Stimulated activated effector memory CD8-positive, alpha-beta T cell treated with anti-CD3 and anti-CD28 coated beads, Interleukin-12 subunit alpha, Interleukin-12 subunit beta, amount 100 ng/mL, for 72 hours (primary cell): ENCODE data around the gene CALHM1.
"Not testable (repeated sequence)": the region's sequence is repeated elsewhere in the genome, so short reads cannot be mapped to it uniquely, and the experiment has no call there.

ENCODE experiments used
- ATAC-seq: fragments of 150-1000 bp; cut with Tn5 transposase; 2 replicates; pipeline ENCODE4 v1.10.0; 2021
- DNase-seq, 2 donors: peaks; one replicate each; pipeline ENCODE4 v3.0.0; 2021 to 2022; ENCODE audit warnings: low spot score in 2 of 2
- H3K27ac Mint-ChIP-seq: one replicate; pipeline ENCODE4 v1.8.0; 2022; ENCODE audit warnings: mild to moderate bottlenecking, mixed read lengths
- H3K36me3 Mint-ChIP-seq: one replicate; pipeline ENCODE4 v1.8.0; 2022; ENCODE audit warnings: mild to moderate bottlenecking, mixed read lengths
- H3K4me1 Mint-ChIP-seq: one replicate; pipeline ENCODE4 v1.8.0; 2022; ENCODE audit warnings: mixed read lengths
- H3K4me3 Mint-ChIP-seq: one replicate; pipeline ENCODE4 v1.8.0; 2022; ENCODE audit warnings: mild to moderate bottlenecking, mixed read lengths
- H3K9me3 Mint-ChIP-seq: one replicate; pipeline ENCODE4 v1.8.0; 2022; ENCODE audit warnings: mixed read lengths

Gene CALHM1

DNA sequence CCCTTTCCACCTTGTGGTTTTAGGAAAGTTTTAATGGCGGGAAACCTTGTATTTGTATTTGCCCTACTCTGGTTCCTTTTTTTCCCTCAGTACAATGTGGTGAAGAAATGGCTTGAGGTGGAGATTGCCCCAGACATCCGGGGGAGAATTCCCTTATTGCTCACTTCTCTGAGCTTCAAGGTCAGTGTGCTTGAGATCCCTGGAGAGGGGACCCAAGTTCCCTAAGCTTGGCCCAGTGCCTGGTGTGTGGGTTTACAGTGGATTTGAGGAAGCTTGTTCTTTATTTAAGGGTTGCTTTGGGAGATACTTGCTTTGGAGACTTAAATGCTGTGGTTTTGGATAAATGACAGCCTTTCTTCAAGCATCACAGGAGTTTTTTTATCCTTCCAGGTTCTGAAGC, 24.8 kb downstream of the CALHM1 start:
- peaks cover 100% of the 10 kb centered on the region for H3K36me3 Mint-ChIP-seq
- H3K27ac Mint-ChIP-seq: no peak overlapping the region
- H3K9me3 Mint-ChIP-seq: no peaks in the 10 kb centered on the region
- peaks cover 10% of the 10 kb centered on the region for H3K4me1 Mint-ChIP-seq
- DNase-seq: no peak
- ATAC-seq: no peak
- no peak overlapping the region for H3K4me3 Mint-ChIP-seq

DNA sequence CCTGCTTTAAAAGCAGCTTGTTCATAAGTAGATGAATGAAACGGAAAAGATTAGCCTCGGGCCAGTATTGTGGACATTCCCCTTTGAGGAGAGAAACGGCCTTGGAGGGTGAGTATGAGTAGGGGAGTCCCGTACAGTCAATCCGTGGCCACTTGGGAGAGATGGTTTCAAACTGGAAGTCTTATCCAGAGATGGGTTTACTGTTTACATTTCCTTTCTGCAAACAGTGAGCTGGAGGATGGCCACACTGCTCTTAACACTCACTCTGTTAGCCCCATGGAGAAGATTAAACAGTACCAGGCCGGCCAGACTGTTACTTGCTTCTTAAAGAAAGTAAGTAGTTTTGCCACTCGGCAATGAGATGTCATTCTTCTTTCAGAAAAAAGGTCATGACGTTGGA, 26.8 kb downstream of the CALHM1 start:
- no peak for ATAC-seq
- H3K36me3 Mint-ChIP-seq: peaks cover 100% of the 10 kb centered on the region

DNA sequence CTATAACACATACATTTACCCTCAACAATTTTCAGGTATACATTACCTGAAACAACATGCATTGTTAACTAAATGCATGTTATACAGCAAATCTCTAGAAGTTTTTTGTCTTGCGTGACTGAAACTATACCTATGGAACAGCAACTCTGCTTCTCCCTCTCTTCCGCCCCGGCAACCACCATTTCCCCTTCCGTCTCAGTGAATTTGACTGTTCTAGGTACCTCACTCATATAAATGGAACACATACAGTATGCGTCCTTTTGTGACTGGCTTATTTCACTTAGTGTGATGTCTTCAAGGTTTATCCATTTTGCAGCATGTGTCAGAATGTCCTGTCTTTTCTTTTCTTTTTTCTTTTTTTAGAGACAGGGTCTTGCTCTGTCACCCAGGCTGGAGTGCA, 29.1 kb downstream of the CALHM1 start:
- DNase-seq (no peak), ATAC-seq (peak; percentile 61)
- Mint-ChIP-seq H3K36me3 (peaks cover 100% of the 10 kb centered on the region), H3K4me1 (peaks cover 16% of the 10 kb centered on the region), H3K9me3 (no peaks in the 10 kb centered on the region), H3K4me3 (no peak overlapping the region), H3K27ac (peak overlapping the region; percentile 81)

More for the DNA sequence above, 26.8 kb downstream of the CALHM1 start:
- DNase-seq: no peak
- H3K9me3 Mint-ChIP-seq: no peaks in the 10 kb centered on the region
- peaks cover 16% of the 10 kb centered on the region for H3K4me1 Mint-ChIP-seq
- H3K27ac Mint-ChIP-seq: no peak overlapping the region
- H3K4me3 Mint-ChIP-seq: no peak overlapping the region

DNA sequence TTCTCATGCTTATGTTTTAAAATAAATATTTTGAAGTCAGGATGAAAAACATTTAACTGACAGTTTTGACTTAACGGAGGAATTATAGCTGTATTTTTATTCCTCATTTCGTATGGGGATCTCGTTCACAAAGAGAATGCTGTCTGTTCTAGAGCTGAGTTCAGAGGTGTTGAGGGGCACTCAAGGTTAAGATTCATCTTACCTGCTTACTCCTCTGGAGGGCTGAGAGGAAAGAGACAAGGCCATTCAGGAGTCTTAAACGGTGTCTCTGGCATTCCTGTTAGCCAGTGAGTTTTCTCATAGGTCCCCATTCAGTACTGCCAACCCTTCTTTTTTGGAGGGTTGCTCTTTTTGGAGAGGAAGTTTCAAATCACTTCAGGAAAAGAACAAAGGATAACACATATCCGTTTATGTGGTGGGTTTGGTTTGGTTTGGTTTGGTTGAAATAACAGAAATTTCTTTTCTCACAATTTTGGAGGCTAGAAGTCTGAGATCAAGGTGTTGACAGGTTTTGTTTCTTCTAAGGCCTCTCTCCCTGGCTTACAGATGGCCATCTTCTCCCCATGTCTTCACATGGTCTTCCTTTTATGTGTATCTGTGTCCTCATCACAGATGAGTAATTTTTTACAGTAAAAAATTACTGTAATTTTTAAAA, 29.6 kb downstream of the CALHM1 start:
- Mint-ChIP-seq H3K9me3 (no peaks in the 10 kb centered on the region), H3K36me3 (peaks cover 100% of the 10 kb centered on the region), H3K4me1 (peaks cover 16% of the 10 kb centered on the region), H3K4me3 (no peak overlapping the region), H3K27ac (peak overlapping the region; percentile 81)
- no peak for ATAC-seq
- DNase-seq: no peak

DNA sequence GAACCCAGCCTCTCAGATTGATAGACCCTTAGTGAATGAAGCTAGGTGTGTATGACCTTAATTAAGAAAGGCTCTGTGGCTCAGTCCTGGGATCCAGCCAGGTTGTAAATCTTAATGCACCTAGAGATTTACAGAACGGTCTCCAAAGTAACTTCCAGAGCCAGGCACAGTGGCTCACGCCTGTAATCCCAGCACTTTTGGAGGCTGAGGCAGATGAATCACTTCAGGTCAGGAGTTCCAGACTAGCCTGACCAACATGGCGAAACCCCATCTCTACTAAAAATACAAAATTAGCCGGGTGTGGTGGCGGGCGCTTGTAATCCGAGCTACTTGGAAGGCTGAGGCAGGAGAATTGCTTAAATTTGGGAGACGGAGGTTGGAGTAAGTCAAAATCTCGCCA, 30.8 kb downstream of the CALHM1 start:
- ATAC-seq (no peak), DNase-seq (no peak)
- Mint-ChIP-seq H3K9me3 (no peaks in the 10 kb centered on the region), H3K27ac (peak overlapping the region; percentile 81), H3K4me1 (peaks cover 16% of the 10 kb centered on the region), H3K4me3 (no peak overlapping the region), H3K36me3 (peaks cover 100% of the 10 kb centered on the region)

DNA sequence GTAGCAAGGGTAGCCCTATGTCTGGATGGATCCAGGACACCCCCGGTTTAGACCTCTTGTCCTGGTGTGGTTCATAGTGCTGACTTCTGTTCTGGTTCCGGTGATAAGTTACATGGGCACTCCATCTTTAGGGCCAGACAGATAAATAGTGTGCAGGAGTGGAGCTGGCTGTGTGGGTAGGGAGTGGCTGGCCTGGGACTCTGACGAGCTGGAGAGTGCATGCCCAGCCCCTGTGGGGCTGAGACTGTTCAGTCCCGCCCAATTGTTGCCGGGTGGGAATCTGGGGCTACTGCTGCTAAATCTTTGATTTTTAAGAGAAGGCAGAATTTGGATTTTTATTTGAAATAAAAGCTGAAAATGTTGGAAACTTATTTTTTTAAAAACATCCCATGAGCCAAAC, 35.0 kb downstream of the CALHM1 start:
- Mint-ChIP-seq H3K9me3 (no peaks in the 10 kb centered on the region), H3K36me3 (peaks cover 100% of the 10 kb centered on the region), H3K4me1 (peaks cover 5% of the 10 kb centered on the region), H3K27ac (peak overlapping the region; percentile 35), H3K4me3 (no peak overlapping the region)
- no peak for DNase-seq
- no peak for ATAC-seq

DNA sequence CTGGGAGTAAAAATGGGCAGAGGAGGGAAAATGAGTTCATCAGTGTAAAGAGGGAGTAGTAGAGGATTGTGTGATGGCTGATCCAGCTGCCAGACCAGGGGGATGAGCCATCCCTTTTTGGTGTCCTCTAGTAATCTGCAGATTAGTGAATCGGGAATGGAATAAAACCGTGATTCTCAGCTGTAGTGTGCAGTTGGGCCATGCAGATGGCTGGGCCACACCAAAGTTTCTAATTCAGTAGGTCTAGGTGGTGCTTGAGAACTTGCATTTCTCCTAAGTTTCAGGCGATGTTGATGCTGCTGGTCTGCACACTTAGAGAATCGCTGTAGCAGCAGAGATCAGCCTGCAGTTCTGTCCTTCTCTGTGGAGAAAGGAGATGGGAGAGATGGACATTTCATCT, 39.6 kb downstream of the CALHM1 start:
- no peak for DNase-seq
- peaks cover 100% of the 10 kb centered on the region for H3K36me3 Mint-ChIP-seq
- H3K4me1 Mint-ChIP-seq: no peaks in the 10 kb centered on the region
- no peak for ATAC-seq
- no peak overlapping the region for H3K27ac Mint-ChIP-seq
- no peak overlapping the region for H3K4me3 Mint-ChIP-seq
- no peaks in the 10 kb centered on the region for H3K9me3 Mint-ChIP-seq

DNA sequence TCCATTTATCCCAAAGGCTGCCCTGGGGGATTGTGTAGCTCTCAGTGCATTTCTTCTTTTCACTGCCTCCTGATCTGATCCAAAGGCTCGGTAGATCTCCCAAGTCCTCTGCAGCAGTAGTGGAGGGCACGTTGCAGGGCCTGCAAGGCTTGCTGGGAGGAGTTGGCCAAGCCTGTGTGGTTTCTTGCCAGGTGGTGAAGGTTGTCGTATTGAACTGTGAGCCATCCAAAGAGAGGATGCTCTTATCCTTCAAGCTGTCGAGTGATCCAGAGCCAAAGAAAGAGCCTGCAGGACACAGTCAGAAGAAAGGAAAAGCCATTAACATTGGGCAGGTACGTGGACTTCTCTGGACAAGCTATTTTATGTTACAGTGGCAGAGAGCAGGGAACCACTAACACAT, 41.1 kb downstream of the CALHM1 start:
- no peak for DNase-seq
- Mint-ChIP-seq H3K4me1 (no peaks in the 10 kb centered on the region), H3K4me3 (no peak overlapping the region), H3K36me3 (peaks cover 100% of the 10 kb centered on the region), H3K27ac (no peak overlapping the region), H3K9me3 (no peaks in the 10 kb centered on the region)
- ATAC-seq: no peak

DNA sequence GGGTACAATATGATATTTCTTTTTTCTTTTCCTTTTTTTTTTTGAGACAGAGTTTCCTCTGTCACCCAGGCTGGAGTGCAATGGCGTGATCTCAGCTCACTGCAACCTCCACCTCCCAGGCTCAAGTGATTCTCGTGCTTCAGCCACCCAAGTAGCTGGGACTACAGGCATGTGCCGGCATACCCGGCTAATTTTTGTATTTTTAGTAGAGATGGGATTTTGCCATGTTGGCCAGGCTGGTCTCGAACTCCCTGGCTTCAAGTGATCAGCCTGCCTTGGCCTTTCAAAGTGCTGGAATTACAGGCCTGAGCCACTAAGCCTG, 41.6 kb downstream of the CALHM1 start:
- H3K9me3 Mint-ChIP-seq, H3K4me3 Mint-ChIP-seq, H3K4me1 Mint-ChIP-seq, DNase-seq, ATAC-seq: not testable (repeated sequence)
- H3K27ac Mint-ChIP-seq: peak overlapping the region; percentile 60
- H3K36me3 Mint-ChIP-seq: peaks cover 100% of the 10 kb centered on the region

DNA sequence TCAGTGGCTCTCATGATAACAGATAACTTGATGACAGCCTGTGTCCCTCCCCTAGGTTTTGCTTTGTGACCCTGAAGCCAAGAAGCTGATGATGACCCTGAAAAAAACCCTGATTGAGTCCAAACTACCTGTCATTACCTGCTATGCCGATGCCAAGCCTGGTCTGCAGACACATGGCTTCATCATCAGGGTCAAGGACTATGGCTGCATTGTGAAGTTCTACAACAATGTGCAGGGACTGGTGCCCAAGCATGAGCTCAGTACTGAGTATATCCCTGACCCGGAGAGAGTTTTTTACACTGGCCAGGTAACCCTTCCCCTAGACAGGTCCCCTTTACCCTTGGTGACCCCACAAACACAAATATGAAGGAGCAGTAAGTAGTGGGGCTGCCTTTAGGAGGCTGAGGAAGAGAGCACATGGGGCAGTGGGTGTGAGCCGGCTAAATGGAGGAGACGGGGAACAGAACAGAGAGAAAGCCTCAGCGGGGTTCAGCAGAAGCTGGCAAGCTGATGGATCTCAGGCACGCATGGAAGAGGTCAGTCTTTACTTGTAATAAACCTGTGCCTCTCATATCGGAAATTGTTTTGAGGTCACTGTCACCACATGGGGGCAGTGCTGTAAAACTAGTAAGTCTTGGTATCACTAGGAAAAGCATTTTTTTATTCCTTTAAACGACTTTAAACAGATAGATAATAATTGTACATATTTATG, 42.1 kb downstream of the CALHM1 start:
- DNase-seq (peak; percentile 25 to 68), ATAC-seq (peak; percentile 55)
- peaks cover 100% of the 10 kb centered on the region for H3K36me3 Mint-ChIP-seq
- H3K9me3 Mint-ChIP-seq: no peaks in the 10 kb centered on the region
- peak overlapping the region; percentile 60 for H3K27ac Mint-ChIP-seq
- H3K4me1 Mint-ChIP-seq: no peaks in the 10 kb centered on the region
- H3K4me3 Mint-ChIP-seq: no peak overlapping the region

DNA sequence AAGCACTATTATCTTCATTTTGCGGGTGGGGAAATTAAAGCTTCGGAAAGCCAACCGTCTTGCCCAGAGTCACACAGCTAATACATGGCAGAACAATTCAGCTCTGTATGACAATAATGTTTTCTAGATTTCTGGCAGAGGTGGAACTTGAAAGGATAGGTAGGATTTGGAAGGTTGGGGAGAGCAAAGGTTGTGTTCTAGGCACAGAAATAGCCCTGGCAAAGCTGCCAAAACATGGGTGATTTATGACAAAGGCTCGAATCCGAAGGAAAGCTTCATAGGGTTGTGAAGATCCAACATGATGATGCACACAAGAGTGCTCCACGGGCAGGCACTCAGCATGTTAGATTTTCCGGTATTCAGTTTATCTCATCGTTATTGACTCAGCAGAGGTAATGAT, 43.1 kb downstream of the CALHM1 start:
- H3K4me1 Mint-ChIP-seq: no peaks in the 10 kb centered on the region
- ATAC-seq (no peak), DNase-seq (no peak)
- peaks cover 100% of the 10 kb centered on the region for H3K36me3 Mint-ChIP-seq
- no peaks in the 10 kb centered on the region for H3K9me3 Mint-ChIP-seq
- H3K4me3 Mint-ChIP-seq: no peak overlapping the region
- peak overlapping the region; percentile 60 for H3K27ac Mint-ChIP-seq

DNA sequence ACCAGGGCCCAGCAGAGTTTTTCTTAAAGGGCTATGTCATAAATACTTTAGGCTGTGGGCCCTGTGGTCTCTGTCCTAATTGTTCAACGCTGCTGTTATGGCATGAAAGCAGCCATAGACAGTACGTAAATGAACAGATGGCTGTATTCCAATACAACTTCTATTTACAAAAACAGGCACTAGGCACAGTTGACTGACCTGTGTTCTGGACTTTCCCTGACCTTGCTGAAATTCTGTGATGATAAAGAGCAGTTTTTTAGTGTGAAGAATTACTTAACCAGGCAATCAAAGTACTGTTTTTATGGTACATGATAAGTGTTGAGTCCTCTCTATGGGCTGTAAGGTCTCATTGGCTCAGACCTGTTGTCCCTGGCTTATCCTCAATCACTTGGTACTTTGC, 45.1 kb downstream of the CALHM1 start:
- Mint-ChIP-seq H3K4me1 (no peaks in the 10 kb centered on the region), H3K4me3 (no peak overlapping the region), H3K27ac (no peak overlapping the region), H3K36me3 (peaks cover 100% of the 10 kb centered on the region), H3K9me3 (no peaks in the 10 kb centered on the region)
- ATAC-seq (no peak), DNase-seq (no peak)
